HEK293T (cell line): ENCODE measurements around the gene MYADML2.

ENCODE experiments used
- ELF4 ChIP-seq: fragments of 450-650 bp; IDR thresholded peaks from 2 replicates; pipeline ENCODE4 v1.6.1; 2017; ENCODE audit warnings: antibody characterized with exemption
- FOXA1 ChIP-seq: fragments of 450-650 bp; IDR thresholded peaks from 2 replicates; pipeline ENCODE4 v1.6.1; 2016; ENCODE audit warnings: mild to moderate bottlenecking
- FOXK2 ChIP-seq: fragments of 450-650 bp; IDR thresholded peaks from 2 replicates; pipeline ENCODE4 v1.6.1; 2016; ENCODE audit warnings: mild to moderate bottlenecking
- FOXM1 ChIP-seq: fragments of 450-650 bp; IDR thresholded peaks from 2 replicates; pipeline ENCODE4 v1.6.1; 2017; ENCODE audit warnings: mild to moderate bottlenecking, borderline replicate concordance
- LEF1 ChIP-seq: fragments of 450-650 bp; IDR thresholded peaks from 2 replicates; pipeline ENCODE4 v1.6.1; 2017; ENCODE audit warnings: mild to moderate bottlenecking, borderline replicate concordance
- NFRKB ChIP-seq: fragments of 450-650 bp; IDR thresholded peaks from 2 replicates; pipeline ENCODE4 v1.6.1; 2016; ENCODE audit warnings: mild to moderate bottlenecking, moderate library complexity
- SUZ12 ChIP-seq: fragments of 450-650 bp; IDR thresholded peaks from 2 replicates; pipeline ENCODE4 v1.6.1; 2016; ENCODE audit warnings: mild to moderate bottlenecking
- TARDBP ChIP-seq: fragments of 450-650 bp; IDR thresholded peaks from 2 replicates; pipeline ENCODE4 v1.6.1; 2016

GRCh38 chr17:81973432-81973831 is 26.4 kb upstream of the MYADML2 start:
- TF ChIP-seq LEF1 (no peak), NFRKB (no peak), FOXM1 (no peak), SUZ12 (no peak), TARDBP (no peak), ELF4 (no peak), FOXA1 (no peak), FOXK2 (no peak)
